Psoas muscle (tissue), 8 donors: ENCODE measurements around the gene PRR5L. TPM values are rescaled to one million over a fixed set of nuclear protein-coding genes. Genes with fewer than 3 reads are reported as not detected.

Experiments
- ATAC-seq, 4 donors: fragments of 200-7000 bp; cut with Tn5 transposase; one replicate each; pipeline ENCODE4 v1.9.1; 2020; ENCODE audit warnings: moderate library complexity in 3 of 4, mild to moderate bottlenecking in 2 of 4
- DNase-seq, 2 donors: peaks; one replicate each; pipeline ENCODE4 v3.0.0-alpha.2; 2020
- H3K27ac ChIP-seq: fragments of 200-600 bp; one replicate; pipeline ENCODE4 v1.8.0; 2022
- H3K27me3 ChIP-seq, 3 donors: fragments of 200-600 bp in 1 of 3; one replicate each; pipeline versions ENCODE4 v1.6.1 to v1.8.0; 2013 to 2022; ENCODE audit warnings: low read length in 2 of 3, mild to moderate bottlenecking in 2 of 3, moderate library complexity in 1 of 3; ENCODE audit not compliant: insufficient read depth in 3 of 3
- H3K36me3 ChIP-seq, 2 donors: fragments of 200-600 bp in 1 of 2; one replicate each; pipeline versions ENCODE4 v1.6.1 to v1.8.0; 2013 to 2022; ENCODE audit warnings: low read depth in 1 of 2, mild to moderate bottlenecking in 1 of 2, moderate library complexity in 1 of 2; ENCODE audit not compliant: insufficient read depth in 1 of 2
- H3K4me1 ChIP-seq: fragments of 200-600 bp; one replicate; pipeline ENCODE4 v1.8.0; 2022
- H3K4me3 ChIP-seq: fragments of 200-600 bp; one replicate; pipeline ENCODE4 v1.8.0; 2022; ENCODE audit warnings: mild to moderate bottlenecking
- H3K9me3 ChIP-seq: fragments of 200-600 bp; one replicate; pipeline ENCODE4 v1.8.0; 2022
- WGBS, 3 donors: extraction: QIAGEN DNeasy Blood & Tissue Kit; methylation state at CpG; one replicate each; pipeline versions ENCODE4 v1.1.6 to v1.1.7; 2013; 5-methylcytosine and 5-hydroxymethylcytosine counted together
- intact Hi-C, 2 donors: fragments of 100-400 bp; cut with DNase I; formaldehyde crosslinking; loops; one replicate each; pipeline versions ENCODE4 v1.11.0 to v1.14.2; 2022
- polyA plus RNA-seq, 3 donors: library from polyadenylated mRNA; stranded (reverse); fragments of 200-250 nt; gene quantifications; one replicate each; pipeline ENCODE4 v1.2.3, GENCODE V29; 2013
- total RNA-seq, 4 donors: library from RNA; stranded (reverse); fragmentation: NEBNext Ultra II Directional in 2 of 4; extraction: Animal tissue kit (Norgen Biotek cat#: 25700) in 2 of 4; gene quantifications; one replicate each; pipeline versions ENCODE4 v1.2.1 to v1.2.4, GENCODE V29; 2021 to 2023
- TF ChIP-seq, protein P1 (sequence below): fragments of 200-600 bp; IDR thresholded peaks from one replicate; pipeline ENCODE4 v1.8.0; 2022; ENCODE audit warnings: antibody characterized with exemption
- donor health status: healthy with polysubstance abuse.
- donor health status: DM: no; HTN: no; CAD: no; lungs with moderate emphysema.
- donor health status: Bipolar disorder and iron deficiency.
- donor health status: healthy.
- donor health status: DM: yes; HTN: yes; CAD: no.
- donor health status: DM: no; HTN: no; CAD: no.
- donor health status: DM: no; HTN: no; CAD: no.
- donor health status: DM: yes; HTN: yes; CAD: no.

The PRR5L gene
- total and polyA plus RNA-seq, 7 donors, result 0.39 to 2.5 (median 0.86) TPM

DNA sequence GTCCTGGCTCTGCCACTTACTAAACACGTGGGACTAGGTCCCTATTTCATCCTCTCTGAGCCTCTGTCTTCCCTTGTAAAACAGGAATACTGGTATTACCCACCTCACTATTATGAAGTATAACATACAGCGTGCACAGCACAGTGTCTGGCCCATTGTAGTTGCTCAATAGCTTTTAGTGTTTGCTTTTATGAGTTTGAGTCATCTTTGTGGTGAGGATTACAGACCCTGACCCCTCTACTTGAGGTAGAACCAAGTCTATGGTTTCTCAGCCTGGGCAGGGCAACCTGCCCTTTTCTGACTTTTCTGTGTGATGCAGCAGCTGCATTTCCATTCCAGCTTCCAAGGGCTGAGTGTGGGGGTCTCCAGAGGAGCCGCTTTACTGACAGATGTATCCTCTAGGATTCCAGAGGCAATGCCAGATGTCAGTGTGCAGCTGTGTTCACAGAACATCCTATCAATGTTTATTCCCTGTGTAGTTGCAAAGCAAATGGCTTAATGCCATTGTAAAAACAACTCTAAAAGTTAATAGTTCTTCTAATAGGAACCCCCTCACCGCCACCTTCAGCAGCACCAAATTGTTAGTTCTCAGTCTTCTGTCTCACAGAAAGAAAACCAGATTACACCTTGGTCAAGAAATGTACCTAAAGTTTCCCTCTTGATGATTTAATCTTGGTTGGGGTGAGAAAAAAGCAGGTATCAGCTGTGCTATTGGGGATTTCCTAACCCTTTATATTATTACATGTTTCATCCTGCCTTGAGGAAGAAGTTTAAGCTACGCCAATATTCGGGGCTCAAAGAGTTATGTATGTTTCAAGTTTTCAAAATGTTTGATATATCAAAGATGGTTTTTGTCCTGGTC, 16.8 kb downstream of the PRR5L start:
- DNase-seq, result no peak
- peak in 1 of 4 donors; percentile 17 for ATAC-seq
- H3K4me3 ChIP-seq, result no peak overlapping the region
- H3K9me3 ChIP-seq, result no peaks in the 10 kb centered on the region
- 45 to 53% (median 48%) methylated on average over 6 of the region's 6 CpGs for WGBS, 3 donors
- intact Hi-C loops, result no loop called here
- TF ChIP-seq, protein P1, sequence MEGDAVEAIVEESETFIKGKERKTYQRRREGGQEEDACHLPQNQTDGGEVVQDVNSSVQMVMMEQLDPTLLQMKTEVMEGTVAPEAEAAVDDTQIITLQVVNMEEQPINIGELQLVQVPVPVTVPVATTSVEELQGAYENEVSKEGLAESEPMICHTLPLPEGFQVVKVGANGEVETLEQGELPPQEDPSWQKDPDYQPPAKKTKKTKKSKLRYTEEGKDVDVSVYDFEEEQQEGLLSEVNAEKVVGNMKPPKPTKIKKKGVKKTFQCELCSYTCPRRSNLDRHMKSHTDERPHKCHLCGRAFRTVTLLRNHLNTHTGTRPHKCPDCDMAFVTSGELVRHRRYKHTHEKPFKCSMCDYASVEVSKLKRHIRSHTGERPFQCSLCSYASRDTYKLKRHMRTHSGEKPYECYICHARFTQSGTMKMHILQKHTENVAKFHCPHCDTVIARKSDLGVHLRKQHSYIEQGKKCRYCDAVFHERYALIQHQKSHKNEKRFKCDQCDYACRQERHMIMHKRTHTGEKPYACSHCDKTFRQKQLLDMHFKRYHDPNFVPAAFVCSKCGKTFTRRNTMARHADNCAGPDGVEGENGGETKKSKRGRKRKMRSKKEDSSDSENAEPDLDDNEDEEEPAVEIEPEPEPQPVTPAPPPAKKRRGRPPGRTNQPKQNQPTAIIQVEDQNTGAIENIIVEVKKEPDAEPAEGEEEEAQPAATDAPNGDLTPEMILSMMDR, result no peak
- no peak overlapping the region for H3K27ac ChIP-seq
- H3K36me3 ChIP-seq, result no peaks in the 10 kb centered on the region
- H3K4me1 ChIP-seq, result no peaks in the 10 kb centered on the region
- no peaks in the 10 kb centered on the region for H3K27me3 ChIP-seq

DNA sequence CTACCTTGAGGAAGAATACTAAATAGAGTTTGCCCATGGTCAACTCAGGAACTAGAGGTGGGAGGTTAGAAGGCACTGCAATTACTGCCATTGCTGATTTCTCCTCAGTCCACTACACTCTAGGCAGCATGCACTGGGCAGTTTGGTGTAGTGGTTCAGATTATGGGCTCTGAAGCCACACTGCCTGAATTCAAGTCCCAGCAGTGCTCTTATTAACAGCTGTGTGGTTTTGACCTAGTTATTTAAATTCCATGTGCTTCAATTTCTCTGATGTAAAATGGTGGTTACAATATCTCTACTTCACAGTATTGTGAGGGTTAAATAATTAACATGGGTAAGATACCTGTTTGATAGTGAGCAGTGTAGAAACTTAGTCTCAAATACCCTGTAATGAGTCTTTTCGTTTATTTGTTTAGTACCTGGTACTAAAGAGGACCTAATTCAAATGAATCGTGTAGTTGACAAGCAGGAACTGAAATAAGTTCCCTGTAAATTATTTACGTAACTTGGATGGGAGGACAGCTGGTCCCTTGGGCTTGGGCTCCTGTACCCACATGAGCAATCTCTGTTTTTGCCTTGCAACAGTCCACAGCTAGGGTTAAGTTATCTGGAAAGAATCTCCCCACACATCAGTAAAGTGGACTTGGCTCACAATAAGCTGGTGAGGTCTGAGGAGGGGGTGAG, 17.8 kb downstream of the PRR5L start:
- intact Hi-C loops, result no loop called here

DNA sequence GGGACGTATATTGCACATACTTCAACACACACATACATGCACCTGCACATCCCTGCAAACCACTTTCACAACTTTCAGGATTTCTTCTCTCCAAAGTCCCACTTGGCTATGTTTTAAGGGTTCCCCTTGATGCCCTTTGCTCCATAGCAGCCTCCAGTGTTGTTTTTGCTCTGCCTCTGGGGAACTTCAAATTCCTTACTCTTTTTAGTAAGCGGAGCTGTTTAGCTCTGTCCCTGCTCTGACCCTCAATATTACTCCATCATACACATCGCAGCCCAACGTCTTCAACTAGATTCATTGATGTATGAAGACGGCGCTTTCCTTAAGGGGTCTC, 18.3 kb downstream of the PRR5L start:
- TF ChIP-seq, protein P1, result no peak
- Histone ChIP-seq H3K27me3 (no peaks in the 10 kb centered on the region), H3K9me3 (no peaks in the 10 kb centered on the region), H3K4me3 (no peak overlapping the region), H3K4me1 (no peaks in the 10 kb centered on the region), H3K36me3 (no peaks in the 10 kb centered on the region), H3K27ac (no peak overlapping the region)
- ATAC-seq (no peak), DNase-seq (no peak)
- intact Hi-C loops, result no loop called here
- 65 to 70% (median 67%) methylated on average over 6 of the region's 6 CpGs for WGBS, 3 donors

More for the DNA sequence above, 17.8 kb downstream of the PRR5L start:
- ATAC-seq (no peak), DNase-seq (no peak)
- WGBS, 3 donors, result 78 to 79% (median 79%) methylated on average over 3 of the region's 3 CpGs
- H3K27me3 ChIP-seq, result no peaks in the 10 kb centered on the region
- TF ChIP-seq, protein P1, result no peak
- H3K9me3 ChIP-seq, result no peaks in the 10 kb centered on the region
- no peaks in the 10 kb centered on the region for H3K36me3 ChIP-seq
- H3K4me3 ChIP-seq, result no peak overlapping the region
- H3K27ac ChIP-seq, result no peak overlapping the region
- H3K4me1 ChIP-seq, result no peaks in the 10 kb centered on the region

DNA sequence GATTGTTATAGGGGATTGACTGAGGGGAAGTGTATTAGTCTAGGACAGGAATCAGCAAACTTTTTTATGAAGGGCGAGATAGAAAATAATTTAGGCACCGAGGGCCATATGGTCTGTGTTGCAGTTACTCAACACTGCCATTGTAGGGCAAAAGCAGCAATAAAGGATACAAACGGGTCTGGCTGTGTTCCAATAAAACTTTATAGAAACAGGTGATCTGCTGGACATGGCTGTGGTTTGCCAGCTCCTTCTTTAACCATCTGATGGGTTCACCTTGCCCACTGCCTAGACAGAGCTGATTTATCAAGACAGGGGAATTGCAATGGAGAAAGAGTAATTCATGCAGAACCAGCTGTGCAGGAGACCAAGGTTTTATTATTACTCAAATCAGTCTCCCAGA, 20.0 kb downstream of the PRR5L start:
- DNase-seq (no peak), ATAC-seq (no peak)
- TF ChIP-seq, protein P1, result no peak
- no peaks in the 10 kb centered on the region for H3K36me3 ChIP-seq
- H3K9me3 ChIP-seq, result no peaks in the 10 kb centered on the region
- no peak overlapping the region for H3K27ac ChIP-seq
- no peaks in the 10 kb centered on the region for H3K4me1 ChIP-seq
- H3K4me3 ChIP-seq, result no peak overlapping the region
- no peaks in the 10 kb centered on the region for H3K27me3 ChIP-seq
- intact Hi-C loops, result no loop called here
- 69 to 81% (median 75%) methylated on average over 3 of the region's 3 CpGs for WGBS, 3 donors
